Measurements from ENCODE around the gene MBD5.

The MBD5 gene

GRCh38 chr2:148013876-148014275 lies 7.0 kb upstream of the MBD5 start:
- no peak for TF ChIP-seq CTCF (IDR thresholded peaks at IDR 0.05)
- Histone ChIP-seq H3K4me3 (ENCODE audit: low read depth, low read length) (no peak overlapping the region), H3K27me3 (ENCODE audit: control insufficient read depth, insufficient read depth, low read length) (no peaks in the 10 kb centered on the region), H3K79me2 (peaks cover 38% of the 10 kb centered on the region), H3K4me2 (ENCODE audit: low read length) (no peak overlapping the region), H3K36me3 (ENCODE audit: control insufficient read depth, insufficient read depth, low read length) (no peaks in the 10 kb centered on the region), H3K4me1 (no peaks in the 10 kb centered on the region), H3K9me3 (ENCODE audit: control insufficient read depth, low read length) (no peaks in the 10 kb centered on the region), H3K9ac (no peak overlapping the region), H3K27ac (no peak overlapping the region), H2AFZ (no peak overlapping the region)

- H3K4me2 ChIP-seq (ENCODE audit: low read length), result no peak overlapping the region
- H3K27me3 ChIP-seq (ENCODE audit: control insufficient read depth, insufficient read depth, low read length), result no peaks in the 10 kb centered on the region
- H3K9ac ChIP-seq, result no peak overlapping the region
- H3K4me1 ChIP-seq, result peaks cover 4% of the 10 kb centered on the region
- no peak overlapping the region for H3K27ac ChIP-seq
- no peaks in the 10 kb centered on the region for H3K9me3 ChIP-seq (ENCODE audit: control insufficient read depth, low read length)
- no peaks in the 10 kb centered on the region for H3K36me3 ChIP-seq (ENCODE audit: control insufficient read depth, insufficient read depth, low read length)
- H3K4me3 ChIP-seq (ENCODE audit: low read depth, low read length), result no peak overlapping the region
- H3K79me2 ChIP-seq, result peaks cover 42% of the 10 kb centered on the region
- no peak overlapping the region for H2AFZ ChIP-seq
- TF ChIP-seq CTCF (IDR thresholded peaks at IDR 0.05), result no peak
Measured at GRCh38 chr2:148014616-148015015, 6.3 kb upstream of the MBD5 start.

GRCh38 chr2:148020111-148021058 lies 506 bp upstream of the MBD5 start, which contains the start of gene ORC4:
Gene ORC4, minus strand, starts transcription at chr2:148020737. Its CDS starts 44,779 bp downstream, at chr2:147975958.
- Histone ChIP-seq H3K9ac (peak within 1 kb of the TSS; percentile 82), H3K4me2 (ENCODE audit: low read length) (peak within 1 kb of the TSS; percentile 80), H3K36me3 (ENCODE audit: control insufficient read depth, insufficient read depth, low read length) (no peaks in the 10 kb centered on the region), H3K27ac (peak within 1 kb of the TSS; percentile 94), H3K27me3 (ENCODE audit: control insufficient read depth, insufficient read depth, low read length) (no peaks in the 10 kb centered on the region), H3K9me3 (ENCODE audit: control insufficient read depth, low read length) (no peaks in the 10 kb centered on the region), H3K4me3 (ENCODE audit: low read depth, low read length) (peak within 1 kb of the TSS; percentile 93), H3K4me1 (peaks cover 7% of the 10 kb centered on the region), H3K79me2 (peaks cover 21% of the 10 kb centered on the region), H2AFZ (peak within 1 kb of the TSS; percentile 93)
- TF ChIP-seq CTCF (IDR thresholded peaks at IDR 0.05), result peak; percentile 51

GRCh38 chr2:148021886-148022285 lies 995 bp downstream of the MBD5 start:
- Histone ChIP-seq H3K4me3 (ENCODE audit: low read depth, low read length) (peak overlapping the region; percentile 87), H3K27ac (peak overlapping the region; percentile 94), H3K9ac (no peak overlapping the region), H3K4me2 (ENCODE audit: low read length) (peak overlapping the region; percentile 80), H3K36me3 (ENCODE audit: control insufficient read depth, insufficient read depth, low read length) (no peaks in the 10 kb centered on the region), H3K79me2 (peaks cover 11% of the 10 kb centered on the region), H3K4me1 (peaks cover 7% of the 10 kb centered on the region), H3K27me3 (ENCODE audit: control insufficient read depth, insufficient read depth, low read length) (no peaks in the 10 kb centered on the region), H2AFZ (peak overlapping the region; percentile 93), H3K9me3 (ENCODE audit: control insufficient read depth, low read length) (no peaks in the 10 kb centered on the region)
- TF ChIP-seq CTCF (IDR thresholded peaks at IDR 0.05), result no peak
